Activated gamma-delta T cell (primary cell): ENCODE data around the gene RUNX1.

Source experiments
- DNase-seq: peaks from one replicate; lab custom pipeline; 2025; lab: John Stamatoyannopoulos, UW

The RUNX1 gene

DNA sequence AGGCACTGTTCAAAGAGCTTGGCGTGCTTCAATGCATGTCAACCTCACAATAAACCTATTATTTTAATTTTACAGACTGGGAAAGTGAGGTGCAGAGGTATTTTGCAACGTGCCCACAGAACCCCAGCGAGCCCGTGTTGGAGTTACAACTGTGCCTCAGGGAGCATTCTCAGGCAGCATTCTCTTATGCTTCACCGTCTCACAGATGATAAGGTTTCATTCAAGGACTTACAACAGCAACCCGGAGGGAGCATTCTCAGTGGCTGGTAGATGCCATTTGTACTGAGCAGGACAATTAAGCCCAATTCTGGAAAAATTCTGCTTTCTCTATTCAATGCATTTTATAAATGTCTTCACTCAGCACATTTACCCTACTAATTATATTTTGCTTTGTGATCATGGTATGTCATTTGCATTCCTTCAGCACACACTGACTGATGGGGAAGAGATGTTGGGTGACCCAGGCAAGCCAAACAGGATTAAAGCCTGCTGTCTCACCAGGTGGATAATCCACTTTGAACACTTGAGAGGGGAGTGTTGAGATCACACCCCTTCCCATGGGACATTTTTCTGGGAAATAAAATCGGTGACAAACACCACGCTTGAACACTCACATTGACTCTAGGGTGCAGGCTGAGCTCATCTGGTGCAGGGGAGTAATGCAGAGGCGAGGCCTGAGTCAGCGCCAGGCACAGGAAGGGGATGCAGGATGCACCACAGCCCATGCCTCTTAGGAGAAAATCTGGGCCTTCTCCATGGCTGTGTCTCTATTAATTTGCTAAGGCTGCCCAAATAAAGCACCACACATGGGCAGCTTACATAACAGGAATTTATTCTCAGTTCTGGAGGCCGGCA lies 266.4 kb downstream of the RUNX1 start:
- DNase-seq = no peak

DNA sequence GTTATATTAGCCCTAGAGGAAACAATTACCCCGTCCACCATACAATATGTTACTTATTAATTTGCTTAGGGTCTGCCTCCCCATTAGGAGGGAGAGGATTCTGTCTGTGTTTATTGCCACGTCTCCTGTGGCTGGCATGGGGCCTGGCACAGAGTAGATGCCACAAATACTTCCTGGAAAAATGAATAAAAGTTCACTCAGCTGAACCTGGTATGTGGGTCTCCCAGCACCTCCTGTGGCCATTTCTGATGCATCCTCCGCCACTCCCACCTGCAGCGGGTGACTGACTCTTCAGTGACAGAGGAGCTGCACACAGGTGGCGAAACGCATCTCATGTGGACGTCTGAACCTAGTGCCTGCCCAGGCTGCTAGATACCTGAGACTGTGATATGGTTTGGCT lies 267.6 kb downstream of the RUNX1 start:
- DNase-seq = no peak

DNA sequence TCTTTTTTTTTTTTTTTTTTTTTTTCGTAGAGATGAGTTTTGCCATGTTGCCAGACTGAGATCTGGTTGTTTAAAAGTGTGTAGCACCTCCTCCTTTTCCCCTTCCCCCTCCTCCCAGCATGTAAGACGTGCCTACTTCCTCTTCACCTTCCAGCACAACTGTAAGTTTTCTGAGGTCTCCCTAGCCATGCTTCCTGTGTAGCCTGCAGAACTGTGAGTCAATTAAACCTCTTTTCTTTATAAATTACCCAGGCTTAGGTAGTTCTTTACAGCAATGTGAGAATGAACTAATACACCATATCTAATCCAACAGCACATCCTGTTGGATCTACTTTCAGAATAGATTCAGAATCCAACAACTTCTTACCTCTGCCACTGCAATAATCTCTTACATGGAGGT lies 269.2 kb downstream of the RUNX1 start:
- no peak for DNase-seq

DNA sequence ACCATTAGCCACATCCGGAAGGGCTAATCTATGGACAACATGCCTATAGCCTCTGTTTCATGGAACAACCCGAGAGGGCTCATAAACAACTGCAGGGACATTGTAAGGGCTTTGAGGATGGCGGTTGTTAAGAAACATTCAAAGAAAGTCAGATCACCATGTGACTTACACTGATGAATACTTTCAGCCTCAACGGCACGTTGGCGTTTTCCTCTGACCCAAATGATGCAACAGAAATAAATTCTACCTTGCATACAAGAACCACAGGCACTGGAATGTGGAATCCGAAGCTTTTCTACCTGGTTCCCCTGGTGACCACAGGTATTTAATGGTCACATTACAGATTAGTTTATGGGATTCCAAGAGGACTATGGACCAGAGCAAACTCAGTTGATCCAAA lies 273.3 kb downstream of the RUNX1 start:
- DNase-seq = no peak

DNA sequence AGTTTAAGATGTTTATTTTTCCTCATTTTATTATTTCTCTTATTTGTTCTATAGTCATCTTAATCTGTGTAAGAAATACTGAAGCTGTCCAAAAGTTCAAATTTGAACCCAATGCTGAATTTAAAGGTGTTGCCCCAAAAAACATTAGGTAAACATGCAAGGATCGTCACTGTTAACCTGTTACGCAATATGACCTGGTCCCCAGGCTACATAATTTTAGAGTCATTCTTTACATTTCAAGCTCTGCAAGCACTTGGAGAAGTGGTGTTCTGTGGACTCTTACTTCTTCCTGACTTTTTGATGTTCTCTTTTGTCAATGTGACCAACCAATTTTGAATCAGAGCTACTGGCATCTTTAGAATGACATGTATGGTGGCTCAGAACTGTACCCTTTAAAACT lies 274.4 kb downstream of the RUNX1 start:
- no peak for DNase-seq

DNA sequence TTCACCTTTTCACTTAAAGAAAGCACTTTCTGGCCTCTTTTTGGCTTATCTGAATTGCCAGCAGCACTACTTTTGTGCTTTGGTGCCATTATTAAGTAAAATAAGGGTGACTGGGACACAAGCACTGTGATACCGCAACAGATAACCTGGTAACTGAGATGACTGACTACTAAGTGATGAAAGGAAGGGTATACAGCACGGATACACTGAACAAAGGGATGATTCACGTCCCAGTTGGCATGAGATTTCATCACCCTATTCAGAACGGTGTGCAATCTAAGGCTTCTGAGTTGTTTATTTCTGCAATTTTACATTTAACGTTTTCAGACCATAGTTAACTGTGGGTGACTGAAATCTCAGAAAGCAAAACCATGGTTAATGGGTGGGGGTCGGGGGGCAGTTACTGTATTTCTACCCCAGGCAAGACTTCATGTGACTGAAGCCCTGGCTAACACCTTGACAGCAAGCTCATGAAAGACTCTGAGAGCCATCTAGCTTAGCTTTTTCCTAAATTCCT lies 277.5 kb downstream of the RUNX1 start:
- no peak for DNase-seq

DNA sequence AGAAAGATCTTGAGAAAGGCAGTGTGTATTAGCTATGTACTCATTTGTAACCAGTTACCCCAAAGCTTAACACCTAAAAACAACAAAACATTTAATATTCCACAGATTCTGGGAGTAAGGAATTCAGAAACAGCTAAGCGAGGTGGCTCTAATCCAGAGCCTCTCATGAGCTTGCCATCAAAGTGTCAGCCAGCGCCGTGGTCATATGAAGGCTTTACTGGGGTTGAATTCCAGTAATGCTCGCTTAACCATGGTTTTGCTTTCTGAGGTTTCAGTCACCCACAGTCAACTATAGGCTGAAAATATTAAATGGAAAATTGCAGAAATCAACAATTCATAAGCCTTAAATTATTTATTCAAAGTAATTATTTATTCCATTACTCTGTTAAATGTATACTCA lies 278.5 kb downstream of the RUNX1 start:
- no peak for DNase-seq

DNA sequence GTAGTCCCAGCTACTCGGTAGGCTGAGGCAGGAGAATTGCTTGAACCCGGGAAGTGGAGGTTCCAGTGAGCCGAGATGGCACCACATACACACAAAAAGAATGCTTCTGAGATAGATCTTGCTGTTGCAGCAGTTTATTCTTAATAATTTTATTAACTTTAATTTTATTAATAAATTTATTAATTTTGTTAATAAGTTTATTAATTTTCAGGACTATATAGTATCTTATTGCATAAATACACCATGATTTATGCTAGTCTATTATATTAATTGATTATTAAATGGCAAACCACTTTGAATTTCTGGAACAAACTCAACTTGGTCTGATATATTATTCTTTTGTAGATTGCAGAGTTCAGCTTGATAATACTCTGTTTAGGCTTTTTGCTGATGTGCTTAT lies 280.8 kb downstream of the RUNX1 start:
- no peak for DNase-seq

DNA sequence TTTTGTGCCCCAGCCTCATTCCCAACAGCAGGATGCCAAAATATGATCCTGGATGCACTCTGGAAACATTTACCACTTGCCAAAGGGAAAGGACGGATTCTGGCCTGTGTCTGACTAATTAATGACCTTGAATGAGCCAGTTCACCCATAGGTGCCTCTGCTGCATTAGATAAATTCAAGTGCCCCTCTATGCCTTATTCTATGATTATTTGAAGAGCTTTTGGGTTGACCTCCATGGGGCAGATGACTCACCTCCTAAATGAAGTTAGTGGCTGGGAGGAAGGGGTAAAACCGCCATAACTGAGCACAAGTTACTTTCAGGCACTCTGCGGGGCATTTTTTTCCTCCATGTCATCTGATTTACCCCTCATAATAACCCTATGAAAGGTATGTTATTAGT lies 282.2 kb downstream of the RUNX1 start:
- DNase-seq = no peak

DNA sequence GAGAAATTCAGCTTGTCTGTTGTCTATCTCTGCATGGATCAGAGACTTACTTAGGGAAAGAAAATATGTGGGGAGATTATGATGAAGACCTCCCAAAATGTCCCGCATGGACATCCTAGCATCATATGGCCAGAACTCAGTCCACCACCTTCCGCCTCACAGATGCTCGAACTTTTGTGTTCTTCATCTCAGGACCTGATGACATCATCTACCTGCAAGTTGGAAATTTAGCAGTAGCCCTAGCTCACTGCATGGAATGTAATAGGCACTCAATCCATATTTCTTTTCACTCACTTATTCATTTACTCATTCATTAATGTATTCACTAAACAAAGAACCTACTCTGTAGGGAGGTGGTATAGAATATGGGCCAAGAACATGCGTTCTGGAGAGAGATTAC lies 283.5 kb downstream of the RUNX1 start:
- DNase-seq = no peak

DNA sequence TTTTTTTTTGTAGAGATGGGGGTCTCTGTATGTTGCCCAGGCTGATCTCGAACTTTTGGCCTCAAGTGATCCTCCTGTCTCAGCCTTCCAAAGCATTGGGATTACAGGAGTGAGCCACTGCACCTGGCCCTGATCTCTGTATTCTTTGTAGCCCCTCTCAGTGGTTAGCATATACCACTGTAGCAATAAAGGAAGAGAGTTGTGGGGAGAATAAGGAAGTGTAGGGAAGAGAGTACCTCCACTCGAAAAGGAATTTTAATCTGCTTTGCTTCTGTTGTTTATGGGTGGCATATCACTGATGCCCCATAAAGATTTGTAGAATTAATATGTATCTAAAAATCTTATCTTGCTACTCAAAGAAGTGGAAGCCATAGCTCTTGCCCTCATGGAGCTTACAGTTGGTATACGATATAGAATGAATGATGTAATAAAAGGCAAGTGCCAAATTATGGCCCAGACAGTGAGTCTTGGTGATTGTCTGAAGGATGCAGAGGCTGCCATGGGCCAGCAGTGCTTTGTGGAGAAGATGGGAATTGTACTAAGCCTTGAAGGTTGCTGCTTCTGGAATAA lies 284.3 kb downstream of the RUNX1 start:
- DNase-seq = no peak

DNA sequence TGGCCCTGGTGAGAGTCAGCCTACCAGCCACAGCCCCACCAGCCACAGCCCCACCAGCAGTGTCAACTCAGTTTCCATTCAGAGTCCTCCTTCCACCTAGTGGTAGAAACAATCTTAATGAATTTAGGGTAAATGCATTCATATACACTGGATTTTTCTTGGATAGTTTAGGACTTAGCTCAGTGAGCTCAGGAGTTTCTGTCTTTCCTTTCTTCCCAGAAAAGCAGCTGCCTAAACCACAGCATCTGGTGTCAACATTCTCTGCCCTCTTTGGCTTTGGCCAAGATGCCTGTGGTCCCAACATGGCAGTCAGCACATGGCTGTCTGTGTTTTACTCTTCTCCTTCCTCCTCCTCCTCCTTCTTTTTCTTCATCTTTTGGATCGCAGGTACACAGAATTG lies 286.3 kb downstream of the RUNX1 start:
- no peak for DNase-seq

DNA sequence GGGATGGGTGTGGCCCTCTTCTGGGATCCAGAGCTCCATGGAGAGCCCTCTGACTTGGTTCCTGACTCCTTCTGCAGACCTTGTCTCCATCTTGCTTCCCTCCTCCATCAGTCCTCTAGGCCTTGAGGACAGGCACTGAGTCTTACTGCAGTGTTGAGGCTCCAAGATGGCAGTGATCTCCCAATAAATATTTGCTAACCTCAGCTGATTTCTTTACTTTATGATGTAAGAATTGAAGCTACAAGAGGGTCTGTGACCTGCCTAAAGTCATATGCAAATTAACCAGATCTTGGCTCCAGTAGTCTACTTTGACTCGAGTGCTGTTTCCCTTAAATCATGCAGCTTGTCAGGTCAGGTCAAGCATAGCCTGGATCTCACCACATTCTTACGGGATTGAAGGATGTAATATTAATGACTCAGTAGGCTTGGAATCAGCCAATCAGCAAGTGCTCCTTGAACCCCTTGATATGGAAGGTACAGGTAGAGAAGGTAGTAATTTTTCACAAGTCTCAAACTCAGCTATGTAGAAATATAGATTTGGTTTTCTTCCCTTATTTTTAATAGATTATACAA lies 287.3 kb downstream of the RUNX1 start:
- no peak for DNase-seq

DNA sequence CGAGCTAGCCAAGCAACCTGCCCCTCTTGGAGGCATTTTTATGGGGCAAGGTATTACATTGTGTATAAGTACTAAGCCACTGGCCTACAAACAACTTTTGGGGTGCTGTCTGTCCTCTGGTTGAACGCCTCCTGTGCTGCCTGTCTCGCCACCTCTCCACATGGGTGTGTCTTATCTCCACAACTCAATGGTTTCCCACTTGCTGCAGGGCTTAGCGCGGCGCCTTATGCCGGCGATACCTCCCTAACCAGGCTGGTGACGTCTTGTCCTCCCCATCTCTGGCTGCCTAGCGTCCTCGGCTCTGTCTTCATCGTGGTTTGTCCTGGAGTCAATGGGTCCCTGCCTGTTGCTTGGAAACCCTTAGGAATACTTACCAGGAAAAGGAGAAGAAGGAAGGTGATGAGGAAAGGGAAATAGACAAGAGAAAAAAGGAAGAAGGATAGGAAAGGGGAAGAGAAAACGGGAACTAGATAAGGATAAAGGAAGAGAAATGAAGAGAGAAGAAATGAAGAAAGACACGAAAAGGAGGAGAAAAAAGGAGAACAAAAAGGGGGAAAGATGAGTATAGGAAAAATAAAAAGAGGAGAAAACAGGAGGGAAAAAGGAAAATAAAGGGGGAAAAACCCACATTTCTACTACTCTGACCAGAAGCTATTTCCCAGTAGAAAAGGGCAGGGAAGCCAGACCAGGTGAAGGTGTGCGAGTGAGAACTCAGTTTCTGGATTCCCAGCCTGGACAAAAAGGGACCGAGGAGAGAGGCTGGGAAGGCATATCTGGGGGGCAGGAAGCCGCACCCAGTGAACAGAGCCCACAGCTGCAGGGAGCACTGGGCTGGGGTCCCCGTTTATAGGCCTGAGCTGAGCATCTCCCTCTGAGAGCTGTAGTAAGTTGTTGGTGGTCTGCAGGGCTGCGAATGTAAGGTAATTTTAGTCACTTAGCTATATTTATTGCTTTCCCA lies 294.1 kb downstream of the RUNX1 start:
- DNase-seq = no peak

DNA sequence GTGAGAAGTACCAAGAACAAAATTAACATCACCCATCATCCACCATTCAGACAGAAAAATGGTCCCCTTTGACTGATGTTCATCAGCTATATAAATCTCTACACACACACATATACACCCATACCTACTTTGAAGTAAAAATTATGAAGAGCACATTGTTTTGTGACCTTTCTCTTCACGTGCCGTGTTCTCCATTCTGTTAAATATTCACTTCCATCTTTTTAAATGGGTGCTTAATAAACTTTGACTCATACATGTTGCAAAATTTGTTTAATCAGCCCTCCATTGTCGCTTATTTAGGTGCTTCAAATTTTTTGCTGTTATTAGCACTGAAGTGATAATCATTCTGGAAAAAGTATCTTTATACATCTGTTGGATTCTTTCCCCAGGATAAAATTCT lies 300.2 kb downstream of the RUNX1 start:
- DNase-seq = no peak

DNA sequence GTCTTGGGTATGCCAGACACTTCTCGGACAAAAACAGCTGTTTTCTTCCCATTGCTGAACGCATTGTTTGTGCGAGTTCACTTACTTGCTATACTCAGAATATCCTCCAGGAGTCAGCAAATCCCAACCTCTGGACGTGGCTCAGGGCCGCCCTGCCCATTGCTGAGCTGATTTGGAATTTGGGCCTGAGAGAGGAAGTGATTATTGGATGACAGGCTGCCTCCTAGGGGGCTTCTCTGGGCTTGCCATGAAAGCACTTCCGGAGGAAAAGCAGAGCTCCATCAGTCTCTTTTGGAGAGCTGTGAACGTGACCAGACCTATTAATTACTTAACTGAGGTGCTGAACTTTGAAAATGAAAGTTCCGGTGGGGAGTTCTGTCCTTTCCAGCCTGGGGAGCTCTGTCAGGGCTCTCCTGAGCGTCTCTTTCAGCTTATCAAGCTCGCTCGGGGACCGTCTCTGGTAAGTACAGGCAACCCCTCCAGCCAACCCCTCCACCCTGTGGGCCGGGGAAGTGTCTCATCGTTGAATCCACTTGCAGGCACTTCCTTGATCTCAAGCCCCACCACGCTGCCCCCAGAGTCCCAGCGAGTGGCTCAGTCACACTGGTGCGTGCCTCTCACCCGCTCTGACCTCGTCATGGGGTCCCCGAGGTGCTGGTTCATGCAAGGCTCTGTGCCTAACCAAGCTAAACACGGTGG lies 303.4 kb downstream of the RUNX1 start:
- DNase-seq = no peak

DNA sequence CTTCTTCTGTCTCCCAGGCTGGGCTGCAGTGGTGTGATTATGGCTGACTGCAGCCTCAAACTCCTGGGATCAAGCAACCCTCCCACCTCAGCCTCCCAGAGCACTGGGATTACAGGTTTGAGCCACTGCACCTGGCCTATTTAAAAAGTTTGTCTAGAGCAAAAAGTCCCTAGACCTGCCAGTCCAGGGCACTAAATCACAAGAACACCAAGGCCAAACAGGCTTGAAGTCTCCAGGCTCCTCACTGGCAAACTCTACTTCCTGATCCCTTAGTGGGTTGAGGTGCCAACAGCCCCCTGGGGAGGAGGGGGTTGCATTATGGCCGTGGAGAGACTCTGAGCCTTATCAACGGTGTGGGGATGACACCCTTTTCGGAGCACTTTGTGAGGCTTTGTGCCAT lies 304.3 kb downstream of the RUNX1 start:
- DNase-seq = no peak

DNA sequence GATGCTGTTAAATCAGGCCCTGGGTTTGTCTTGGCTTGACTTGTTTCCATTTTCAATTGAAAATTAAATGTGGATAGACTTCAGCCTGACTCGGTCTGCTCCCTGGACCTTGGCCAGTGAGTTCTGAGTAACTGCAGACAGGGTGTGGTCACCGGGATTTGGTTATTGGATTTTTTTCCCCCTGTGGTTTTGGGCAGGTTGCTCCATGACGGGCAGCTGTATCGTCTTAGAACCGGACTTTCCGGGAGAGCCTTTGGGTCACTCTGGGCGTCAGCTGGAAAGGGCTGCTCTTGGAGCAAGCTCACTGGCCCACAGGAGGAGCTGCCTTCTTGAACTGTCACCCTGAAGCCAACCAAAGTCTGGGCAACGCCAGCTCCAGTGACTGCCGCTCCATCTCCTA lies 305.3 kb downstream of the RUNX1 start:
- DNase-seq = no peak

DNA sequence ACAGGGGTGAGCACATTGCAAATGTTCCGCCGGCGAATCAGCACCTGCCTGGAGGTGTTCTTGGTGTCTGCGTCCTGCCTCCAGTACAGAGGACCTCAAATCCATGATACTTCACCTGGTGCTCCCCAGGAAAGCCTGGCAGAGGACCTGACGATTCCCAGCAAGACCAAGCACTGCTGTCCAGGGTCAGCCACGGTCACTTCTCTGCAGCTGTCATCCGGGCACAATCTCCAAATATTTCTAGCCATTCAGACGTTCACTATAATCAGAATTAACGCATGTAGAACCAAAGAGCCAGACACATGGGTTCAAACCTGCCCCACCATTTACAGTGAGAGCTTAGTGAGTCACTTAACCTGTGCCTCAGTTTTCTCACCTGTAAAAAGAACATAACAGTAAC lies 305.8 kb downstream of the RUNX1 start:
- no peak for DNase-seq

DNA sequence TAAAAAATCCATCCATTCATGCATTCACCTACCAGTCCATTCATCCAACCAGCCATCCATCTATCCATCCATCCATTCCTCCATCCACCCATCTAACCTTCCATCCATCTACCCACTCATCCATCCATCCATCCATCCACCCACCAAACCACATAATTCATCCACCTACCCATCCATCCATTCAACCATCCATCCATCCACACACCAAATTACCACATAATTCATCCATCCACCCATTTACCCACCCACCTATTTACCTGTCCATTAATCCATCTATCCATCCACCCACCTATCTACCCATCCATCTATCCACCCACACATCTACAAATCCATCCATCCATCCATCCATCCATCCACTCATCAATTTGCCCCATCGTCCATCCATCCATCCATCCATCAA lies 308.9 kb downstream of the RUNX1 start:
- no peak for DNase-seq
